NCI-H2107 (cell line): ENCODE results near the gene ABCG1.
"Not testable (repeated sequence)": the region's sequence is repeated elsewhere in the genome, so short reads cannot be mapped to it uniquely, and the experiment has no call there.

Experiments used
- DNase-seq: peaks from one replicate; lab custom pipeline; 2025; lab: John Stamatoyannopoulos, UW

The ABCG1 gene

GRCh38 chr21:42218836-42219605, at the start of gene ABCG1:
TSS of gene ABCG1 (plus strand) at chr21:42219140. CDS start at chr21:42219263, 123 bp downstream.
- peak; percentile 67 for DNase-seq

GRCh38 chr21:42169758-42170157, 49.2 kb upstream of the ABCG1 start:
- DNase-seq: no peak

GRCh38 chr21:42171091-42172053, 47.6 kb upstream of the ABCG1 start:
- DNase-seq: no peak

GRCh38 chr21:42172596-42173483, 46.1 kb upstream of the ABCG1 start:
- no peak for DNase-seq

- DNase-seq: no peak
Measured at GRCh38 chr21:42174173-42174572, 44.8 kb upstream of the ABCG1 start.

GRCh38 chr21:42175110-42175710, 43.7 kb upstream of the ABCG1 start:
- DNase-seq: no peak

GRCh38 chr21:42176859-42177258, 42.1 kb upstream of the ABCG1 start:
- DNase-seq: no peak

GRCh38 chr21:42179316-42179715, 39.6 kb upstream of the ABCG1 start:
- no peak for DNase-seq

- DNase-seq: not testable (repeated sequence)
Measured at GRCh38 chr21:42180001-42180400, 38.9 kb upstream of the ABCG1 start.

GRCh38 chr21:42182713-42183371, 36.1 kb upstream of the ABCG1 start:
- DNase-seq: no peak

GRCh38 chr21:42183374-42184266, 35.3 kb upstream of the ABCG1 start:
- DNase-seq: no peak

- no peak for DNase-seq
Measured at GRCh38 chr21:42186591-42186990, 32.3 kb upstream of the ABCG1 start.

GRCh38 chr21:42187976-42188653, 30.8 kb upstream of the ABCG1 start:
- no peak for DNase-seq

GRCh38 chr21:42188663-42189062, 30.3 kb upstream of the ABCG1 start:
- DNase-seq: no peak

- no peak for DNase-seq
Measured at GRCh38 chr21:42189431-42189830, 29.5 kb upstream of the ABCG1 start.

- no peak for DNase-seq
Measured at GRCh38 chr21:42189860-42190485, 29.0 kb upstream of the ABCG1 start.

GRCh38 chr21:42190486-42190863, 28.5 kb upstream of the ABCG1 start:
- no peak for DNase-seq

- DNase-seq: no peak
Measured at GRCh38 chr21:42191064-42191463, 27.9 kb upstream of the ABCG1 start.
